HCT116 (cell line): Measurements from ENCODE around the gene CDK5RAP1. TPM values are rescaled to one million over a fixed set of nuclear protein-coding genes. Genes with fewer than 3 reads are reported as not detected.

Experiments used
- ATAC-seq: fragments of 200-7000 bp; cut with Tn5 transposase; 2 replicates; pipeline ENCODE4 v1.9.1; 2020; ENCODE audit warnings: mild to moderate bottlenecking, moderate library complexity
- BruUV-seq: library from RNA; stranded (reverse); fragments of 400-500 nt; replicated peaks from 2 replicates; lab custom pipeline; 2021; lab: Mats Ljungman, UMichigan
- CTCF ChIA-PET: fragments of 300-600 bp; sonication (Branson Sonifier 250); formaldehyde crosslinking; loops from one replicate; lab custom pipeline; 2021; ENCODE audit warnings: antibody characterized with exemption; lab: Charles Lee
- POLR2A ChIA-PET: fragments of 300-600, 350-600 bp; sonication (Branson Sonifier 250); formaldehyde crosslinking; loops from one replicate; lab custom pipeline; 2021; ENCODE audit warnings: antibody characterized with exemption; lab: Charles Lee
- RAD21 ChIA-PET, 2 experiments: fragments of 300-600 bp; sonication (Branson Sonifier 250); formaldehyde crosslinking; loops; one replicate each; lab custom pipeline; 2023; ENCODE audit warnings: low total read pairs in 2 of 2; ENCODE audit not compliant: uncharacterized antibody in 2 of 2, unreplicated experiment in 2 of 2, low non-redundant PET in 1 of 2; lab: Charles Lee
- DNase-seq: peaks from one replicate; pipeline ENCODE4 v3.0.0-alpha.2; 2010; ENCODE audit warnings: low read depth, low spot score
- H2AFZ ChIP-seq: fragments of 200-600 bp; shearing (Covaris generic), sonication (generic); 2 replicates; pipeline ENCODE4 v1.6.1; 2017; ENCODE audit warnings: low read depth, mixed run types, mixed read lengths, antibody characterized with exemption, low read length; ENCODE audit not compliant: poor library complexity, severe bottlenecking
- H3K27ac ChIP-seq: 2 replicates; pipeline ENCODE4 v1.5.1; 2012; ENCODE audit warnings: low read depth, low read length
- H3K27me3 ChIP-seq: fragments of 200-600 bp; sonication (generic); 2 replicates; pipeline ENCODE4 v1.6.1; 2016; ENCODE audit warnings: mixed run types, low read length, mixed read lengths; ENCODE audit not compliant: insufficient read depth
- H3K36me3 ChIP-seq, 2 experiments: fragments of 200-500 bp in 1 of 2; fragments of 200-600 bp in 1 of 2; sonication (Bioruptor generic) in 1 of 2; sonication (generic) in 1 of 2; 2 replicates each; pipeline versions ENCODE4 v1.5.1 to v1.6.1; 2014 to 2016; ENCODE audit warnings: low read length in 2 of 2, inconsistent platforms in 1 of 2, mixed read lengths in 1 of 2, mixed run types in 1 of 2; ENCODE audit not compliant: insufficient read depth in 2 of 2, control insufficient read depth in 1 of 2
- H3K4me1 ChIP-seq, 2 experiments: fragments of 200-600 bp in 1 of 2; sonication (generic) in 1 of 2; 2 replicates each; pipeline versions ENCODE4 v1.5.1 to v1.6.1; 2012 to 2017; ENCODE audit warnings: low read length in 2 of 2, inconsistent platforms in 1 of 2, mild to moderate bottlenecking in 1 of 2, mixed read lengths in 1 of 2, mixed run types in 1 of 2, moderate library complexity in 1 of 2; ENCODE audit not compliant: insufficient read depth in 2 of 2, control insufficient read depth in 1 of 2
- H3K4me2 ChIP-seq: fragments of 200-600 bp; sonication (generic); 2 replicates; pipeline ENCODE4 v1.6.1; 2017; ENCODE audit warnings: mixed run types, low read length, mixed read lengths
- H3K4me3 ChIP-seq, 2 experiments: fragments of 200-600 bp in 1 of 2; sonication (generic) in 1 of 2; replicated peaks in 1 of 2; 2 replicates each; pipeline ENCODE4 v1.5.1; 2011 to 2016; ENCODE audit warnings: low read length in 2 of 2, control low read depth in 1 of 2, low read depth in 1 of 2, mild to moderate bottlenecking in 1 of 2, mixed read lengths in 1 of 2, mixed run types in 1 of 2
- H3K79me2 ChIP-seq: fragments of 200-600 bp; sonication (generic); 2 replicates; pipeline ENCODE4 v1.6.1; 2017; ENCODE audit warnings: mild to moderate bottlenecking, mixed run types, low read length, moderate library complexity, mixed read lengths; ENCODE audit not compliant: insufficient read depth
- H3K9ac ChIP-seq: fragments of 200-600 bp; sonication (generic); 2 replicates; pipeline ENCODE4 v1.6.1; 2016; ENCODE audit warnings: low read length, mixed read lengths
- H3K9me2 ChIP-seq: fragments of 200-600 bp; sonication (generic), shearing (Covaris generic); 2 replicates; pipeline ENCODE4 v1.6.1; 2017; ENCODE audit warnings: mixed run types, mild to moderate bottlenecking, moderate library complexity; ENCODE audit not compliant: insufficient read depth
- H3K9me3 ChIP-seq, 2 experiments: fragments of 200-500 bp in 1 of 2; fragments of 200-600 bp in 1 of 2; sonication (Bioruptor generic) in 1 of 2; sonication (generic) in 1 of 2; 2 replicates each; pipeline ENCODE4 v1.6.1; 2014 to 2017; ENCODE audit warnings: low read length in 2 of 2, mixed read lengths in 2 of 2, inconsistent platforms in 1 of 2, low read depth in 1 of 2, mild to moderate bottlenecking in 1 of 2, mixed run types in 1 of 2, moderate library complexity in 1 of 2; ENCODE audit not compliant: control insufficient read depth in 1 of 2, insufficient read depth in 1 of 2
- H4K20me1 ChIP-seq: fragments of 200-600 bp; sonication (generic), shearing (Covaris generic); 2 replicates; pipeline ENCODE4 v1.6.1; 2017; ENCODE audit warnings: mixed run types, mild to moderate bottlenecking, moderate library complexity; ENCODE audit not compliant: insufficient read depth
- CTCF ChIP-seq, 3 experiments: fragments of 200-600 bp in 1 of 3; sonication (generic) in 1 of 3; IDR thresholded peaks in 2 of 3; conservative IDR thresholded peaks in 1 of 3; 2 replicates each; pipeline ENCODE4 v1.5.1; 2012 to 2017; ENCODE audit warnings: low read depth in 2 of 3, low read length in 2 of 3, antibody characterized with exemption in 1 of 3, borderline replicate concordance in 1 of 3, control low read depth in 1 of 3, mild to moderate bottlenecking in 1 of 3, mixed read lengths in 1 of 3, mixed run types in 1 of 3, moderate library complexity in 1 of 3; ENCODE audit not compliant: insufficient read depth in 1 of 3
- JUND ChIP-seq: IDR thresholded peaks from 2 replicates; pipeline ENCODE4 v1.6.1; 2012
- MAX ChIP-seq: IDR thresholded peaks from 2 replicates; pipeline ENCODE4 v1.6.1; 2012
- RAD21 ChIP-seq: IDR thresholded peaks from 2 replicates; pipeline ENCODE4 v1.6.1; 2012; ENCODE audit warnings: low read depth, mild to moderate bottlenecking
- SIN3A ChIP-seq: IDR thresholded peaks from 2 replicates; pipeline ENCODE4 v1.6.1; 2012; ENCODE audit warnings: low read depth
- SP1 ChIP-seq: IDR thresholded peaks from 2 replicates; pipeline ENCODE4 v1.6.1; 2012; ENCODE audit warnings: low read depth
- SRF ChIP-seq: IDR thresholded peaks from 2 replicates; pipeline ENCODE4 v1.6.1; 2012; ENCODE audit warnings: low read depth
- ZBTB33 ChIP-seq: IDR thresholded peaks from 2 replicates; pipeline ENCODE4 v1.6.1; 2011; ENCODE audit warnings: mild to moderate bottlenecking, low read length, moderate library complexity; ENCODE audit not compliant: insufficient replicate concordance; ENCODE audit errors: extremely low read depth
- intact Hi-C: fragments of 100-400 bp; cut with micrococcal nuclease; formaldehyde crosslinking; loops from 2 replicates; pipeline ENCODE4 v1.10.0; 2022
- total RNA-seq: library from RNA; stranded (reverse); gene quantifications from one replicate; pipeline ENCODE4 v1.2.1, GENCODE V29; 2021; ENCODE audit not compliant: unreplicated experiment

The CDK5RAP1 gene
- total RNA-seq, 1 experiment from 2014 or later = 41.4 TPM

- intact Hi-C loops = no loop called here
- BruUV-seq = no TSS peak
- Histone ChIP-seq H3K9ac (no peak overlapping the region), H3K4me3 (no peak overlapping the region), H3K27me3 (no peaks in the 10 kb centered on the region), H3K79me2 (no peaks in the 10 kb centered on the region), H3K9me2 (no peaks in the 10 kb centered on the region), H3K27ac (no peak overlapping the region), H2AFZ (no peak overlapping the region)
- RAD21 ChIA-PET = no interaction called here
- POLR2A ChIA-PET = no interaction called here
- no peak for TF ChIP-seq SRF
- TF ChIP-seq SP1 = no peak
- TF ChIP-seq SIN3A = no peak
- no peak for TF ChIP-seq MAX
- no peak for TF ChIP-seq JUND
- TF ChIP-seq ZBTB33 = no peak
- TF ChIP-seq RAD21 = no peak
- TF ChIP-seq CTCF (IDR thresholded peaks at IDR 0.05 in 2 of 3, conservative IDR thresholded peaks at IDR 0.05 in 1 of 3; ENCODE audit: borderline replicate concordance in 1 of 3, insufficient read depth in 1 of 3, low read depth in 2 of 3, low read length in 2 of 3) = no peak
- TF ChIP-seq, all 23 proteins: peak for 0
- CTCF ChIA-PET = no interaction called here
- H3K9me3 ChIP-seq = no peaks in the 10 kb centered on the region
- no peak overlapping the region for H3K4me2 ChIP-seq
- no peak for ATAC-seq
- no peaks in the 10 kb centered on the region for H4K20me1 ChIP-seq
- DNase-seq = no peak
- no peaks in the 10 kb centered on the region for H3K36me3 ChIP-seq
- no peaks in the 10 kb centered on the region for H3K4me1 ChIP-seq
Observed at GRCh38 chr20:33316343-33316742, 85.0 kb downstream of the CDK5RAP1 start.
